A549 (cell line): ENCODE measurements around the gene SEC31A. TPM values are rescaled to one million over a fixed set of nuclear protein-coding genes. Genes with fewer than 3 reads are reported as not detected.

Experiments
- ATAC-seq, 2 experiments: fragments of 200-7000 bp in 1 of 2; fragments of >200 bp in 1 of 2; cut with Nextera tagmentation in 1 of 2; cut with Tn5 transposase in 1 of 2; 3 replicates each; pipeline versions ENCODE4 v1.8.0 to v1.9.1; 2018 to 2020; ENCODE audit warnings: mild to moderate bottlenecking in 1 of 2, moderate library complexity in 1 of 2
- CTCF ChIA-PET: fragments of 300-600 bp; sonication (Branson Sonifier 250); formaldehyde crosslinking; extraction: SDS; loops from one replicate; lab custom pipeline; 2021; ENCODE audit warnings: antibody characterized with exemption, inconsistent platforms; lab: Yijun Ruan, JAX
- POLR2A ChIA-PET: fragments of 350-600 bp; formaldehyde crosslinking; extraction: SDS; loops from one replicate; lab custom pipeline; 2021; ENCODE audit warnings: antibody characterized with exemption, inconsistent platforms; lab: Yijun Ruan, JAX
- DNase-seq, 2 experiments: peaks; one replicate each; pipeline versions ENCODE4 v3.0.0 to v3.0.0-alpha.2; 2011 to 2016; ENCODE audit warnings: low read depth in 1 of 2, low spot score in 1 of 2
- FAIRE-seq: peaks from 2 replicates; lab custom pipeline; 2011; peaks lifted over from hg19 to GRCh38; lab: Jason Lieb, UNC
- H3K27ac ChIP-seq, 2 experiments: fragments of >200 bp; sonication (Bioruptor Twin); formaldehyde crosslinking; 3 replicates each; pipeline ENCODE4 v1.5.1; 2016 to 2017
- H3K4me1 ChIP-seq: fragments of >200 bp; sonication (Bioruptor Twin); formaldehyde crosslinking; 3 replicates; pipeline ENCODE4 v1.6.1; 2016
- H3K4me2 ChIP-seq: fragments of >200 bp; sonication (Bioruptor Twin); formaldehyde crosslinking; 3 replicates; pipeline ENCODE4 v1.6.1; 2016
- H3K4me3 ChIP-seq: fragments of >200 bp; sonication (Bioruptor Twin); formaldehyde crosslinking; 3 replicates; pipeline ENCODE4 v1.5.1; 2016
- H3K9me3 ChIP-seq: fragments of >200 bp; sonication (Bioruptor Twin); formaldehyde crosslinking; 3 replicates; pipeline ENCODE4 v1.6.1; 2016
- BHLHE40 ChIP-seq: IDR thresholded peaks from 2 replicates; pipeline ENCODE4 v1.6.1; 2012; ENCODE audit warnings: low read depth, low read length, inconsistent platforms
- CBX8 ChIP-seq: fragments of 200-600 bp; sonication (generic); IDR thresholded peaks from 2 replicates; pipeline ENCODE4 v1.6.1; 2016
- CHD2 ChIP-seq: fragments of 150-350 bp; IDR thresholded peaks from 2 replicates; pipeline ENCODE4 v1.6.1; 2014; ENCODE audit warnings: low read length; ENCODE audit not compliant: partially characterized antibody
- CTCF ChIP-seq: fragments of >200 bp; sonication (Bioruptor Twin); formaldehyde crosslinking; IDR thresholded peaks from 3 replicates; pipeline ENCODE4 v1.5.1; 2016
- E2F6 ChIP-seq: IDR thresholded peaks from 2 replicates; pipeline ENCODE4 v1.6.1; 2012; ENCODE audit warnings: low read depth, borderline replicate concordance
- EHF ChIP-seq: fragments of 250-450 bp; sonication (Bioruptor Pico); IDR thresholded peaks from 2 replicates; pipeline ENCODE4 v1.5.0; 2020; ENCODE audit warnings: mild to moderate bottlenecking
- EHMT2 ChIP-seq: fragments of 200-600 bp; sonication (generic); IDR thresholded peaks from 2 replicates; pipeline ENCODE4 v1.6.1; 2016; ENCODE audit warnings: antibody characterized with exemption, low read depth, mild to moderate bottlenecking, moderate library complexity
- ELK1 ChIP-seq: fragments of 150-350 bp; IDR thresholded peaks from 2 replicates; pipeline ENCODE4 v1.6.1; 2014; ENCODE audit warnings: low read depth, mild to moderate bottlenecking, low read length
- ESRRA ChIP-seq: fragments of 150-350 bp; IDR thresholded peaks from 2 replicates; pipeline ENCODE4 v1.6.1; 2014; ENCODE audit warnings: mild to moderate bottlenecking, low read length, borderline replicate concordance
- FOSB ChIP-seq: fragments of 250-450 bp; sonication (Bioruptor Pico); IDR thresholded peaks from 2 replicates; pipeline ENCODE4 v1.5.0; 2020; ENCODE audit warnings: mild to moderate bottlenecking, moderate library complexity
- HEYL ChIP-seq: fragments of 250-450 bp; sonication (Bioruptor Pico); IDR thresholded peaks from 2 replicates; pipeline ENCODE4 v1.8.0; 2021; ENCODE audit warnings: mild to moderate bottlenecking, moderate library complexity
- HOXB13 ChIP-seq: fragments of 250-450 bp; sonication (Bioruptor Pico); IDR thresholded peaks from 2 replicates; pipeline ENCODE4 v1.5.0; 2020; ENCODE audit warnings: low read depth, mild to moderate bottlenecking, moderate library complexity
- JUNB ChIP-seq: fragments of >200 bp; sonication (Bioruptor Twin); formaldehyde crosslinking; IDR thresholded peaks from 2 replicates; pipeline ENCODE4 v1.6.1; 2016
- KDM1A ChIP-seq: fragments of 200-600 bp; sonication (generic); IDR thresholded peaks from 2 replicates; pipeline ENCODE4 v1.6.1; 2016; ENCODE audit warnings: low read depth, mild to moderate bottlenecking
- KDM5A ChIP-seq: fragments of 200-600 bp; sonication (generic); IDR thresholded peaks from 2 replicates; pipeline ENCODE4 v1.6.1; 2016; ENCODE audit warnings: antibody characterized with exemption, mild to moderate bottlenecking
- MAFK ChIP-seq: fragments of 450-650 bp; IDR thresholded peaks from 2 replicates; pipeline ENCODE4 v1.6.1; 2014; ENCODE audit not compliant: partially characterized antibody
- MAX ChIP-seq: IDR thresholded peaks from 2 replicates; pipeline ENCODE4 v1.6.1; 2012
- NR3C1 ChIP-seq: fragments of >200 bp; sonication (Bioruptor Twin); formaldehyde crosslinking; IDR thresholded peaks from 3 replicates; pipeline ENCODE4 v1.6.1; 2017
- PHF8 ChIP-seq: fragments of 200-600 bp; sonication (generic); IDR thresholded peaks from 2 replicates; pipeline ENCODE4 v1.6.1; 2016; ENCODE audit warnings: low read depth, mild to moderate bottlenecking, antibody characterized with exemption, moderate library complexity, borderline replicate concordance
- POLR2A ChIP-seq: IDR thresholded peaks from 2 replicates; pipeline ENCODE4 v1.6.1; 2012; ENCODE audit warnings: mild to moderate bottlenecking, low read length
- POLR2AphosphoS2 ChIP-seq: conservative IDR thresholded peaks from 2 replicates; pipeline ENCODE4 v1.6.1; 2012; ENCODE audit warnings: low read length, improper control_type of control experiment, inconsistent platforms
- RARB ChIP-seq: fragments of 250-450 bp; sonication (Bioruptor Pico); IDR thresholded peaks from 2 replicates; pipeline ENCODE4 v1.8.0; 2021; ENCODE audit warnings: mild to moderate bottlenecking, moderate library complexity
- REST ChIP-seq: fragments of 200-600 bp; sonication (generic); IDR thresholded peaks from 2 replicates; pipeline ENCODE4 v1.6.1; 2016; ENCODE audit warnings: antibody characterized with exemption, mild to moderate bottlenecking, moderate library complexity
- RFX5 ChIP-seq: fragments of 450-650 bp; IDR thresholded peaks from 2 replicates; pipeline ENCODE4 v1.7.1; 2014; ENCODE audit warnings: antibody characterized with exemption, mild to moderate bottlenecking, moderate library complexity
- TP53 ChIP-seq: fragments of 250-450 bp; sonication (Bioruptor Pico); IDR thresholded peaks from 2 replicates; pipeline ENCODE4 v1.5.0; 2021; ENCODE audit warnings: mild to moderate bottlenecking, moderate library complexity
- ZNF302 ChIP-seq: fragments of 250-450 bp; sonication (Bioruptor Pico); IDR thresholded peaks from 2 replicates; pipeline ENCODE4 v1.9.0; 2021; ENCODE audit warnings: inconsistent platforms, mild to moderate bottlenecking, moderate library complexity
- ZSCAN20 ChIP-seq: fragments of 250-450 bp; sonication (Bioruptor Pico); IDR thresholded peaks from 2 replicates; pipeline ENCODE4 v1.8.0; 2022; ENCODE audit warnings: mild to moderate bottlenecking, moderate library complexity
- WGBS: methylation state at CpG from one replicate; pipeline ENCODE4 v1.1.6; 2017; ENCODE audit errors: missing lambda C conversion rate; 5-methylcytosine and 5-hydroxymethylcytosine counted together
- polyA plus RNA-seq, 4 experiments: library from polyadenylated mRNA; depleted of rRNA in 3 of 4; stranded (reverse); fragments of >200 nt; fragmentation: RNase III in 1 of 4; extraction: RNeasy Plus Mini Kit Qiagen cat#74134 plus additional on column Dnase treatment in 1 of 4; gene quantifications; 2 replicates in 3 of 4; 3 replicates in 1 of 4; pipeline ENCODE4 v1.2.3, GENCODE V29; 2011 to 2017

The SEC31A gene
- polyA plus RNA-seq, 2 of the 4 experiments (the other 2 are of a cell fraction), result 67.8 to 127 TPM

GRCh38 chr4:82939414-82939813, 48.5 kb upstream of the SEC31A start:
- Histone ChIP-seq H3K27ac (no peak overlapping the region), H3K4me1 (no peaks in the 10 kb centered on the region), H3K4me2 (no peak overlapping the region), H3K9me3 (no peaks in the 10 kb centered on the region), H3K4me3 (no peak overlapping the region)
- TF ChIP-seq KDM1A, result no peak
- no peak for TF ChIP-seq HOXB13 (CRISPR knock-in tag)
- no peak for TF ChIP-seq ESRRA
- no peak for TF ChIP-seq REST
- no peak for FAIRE-seq
- ChIA-PET CTCF (interaction anchor here (1.0 to 1.2 kb wide), 2 partner anchors 16 to 26 kb away, joined by 3 to 5 read pairs; no protein-coding TSS in a partner anchor), POLR2A (no interaction called here)
- ATAC-seq, result no peak
- DNase-seq, result no peak
- 90% methylated on average over 2 of the region's 2 CpGs for WGBS

GRCh38 chr4:82934441-82934840, 43.5 kb upstream of the SEC31A start:
- no peaks in the 10 kb centered on the region for H3K4me1 ChIP-seq
- ATAC-seq (no peak), FAIRE-seq (no peak), DNase-seq (no peak)
- H3K4me3 ChIP-seq, result no peak overlapping the region
- TF ChIP-seq TP53 (CRISPR knock-in tag) (no peak), FOSB (CRISPR knock-in tag) (no peak), EHF (CRISPR knock-in tag) (no peak), BHLHE40 (no peak), MAFK (no peak), CBX8 (no peak), EHMT2 (no peak), POLR2AphosphoS2 (no peak)
- ChIA-PET CTCF (no interaction called here), POLR2A (no interaction called here)
- no peak overlapping the region for H3K27ac ChIP-seq
- no peaks in the 10 kb centered on the region for H3K9me3 ChIP-seq
- no peak overlapping the region for H3K4me2 ChIP-seq

GRCh38 chr4:82930848-82931755, 40.1 kb upstream of the SEC31A start:
- CTCF ChIA-PET, result interaction anchor here (0.5 to 0.6 kb wide), 2 partner anchors 9 to 477 kb away, joined by 3 read pairs; no protein-coding TSS in a partner anchor
- no peak for TF ChIP-seq HEYL (CRISPR knock-in tag)
- TF ChIP-seq RARB, result no peak
- TF ChIP-seq POLR2A, result no peak
- no peak for TF ChIP-seq NR3C1
- TF ChIP-seq CHD2, result no peak
- TF ChIP-seq HOXB13 (CRISPR knock-in tag), result no peak
- TF ChIP-seq KDM5A, result no peak
- no peak for TF ChIP-seq E2F6
- TF ChIP-seq MAFK, result no peak
- no peak for TF ChIP-seq RFX5
- no peak for TF ChIP-seq EHF (CRISPR knock-in tag)
- TF ChIP-seq JUNB, result no peak
- TF ChIP-seq ZSCAN20, result no peak
- TF ChIP-seq PHF8, result no peak
- TF ChIP-seq MAX, result no peak
- no peak for TF ChIP-seq FOSB (CRISPR knock-in tag)
- TF ChIP-seq ESRRA, result no peak
- TF ChIP-seq CTCF, result no peak
- no peak for TF ChIP-seq ELK1
- no peak for TF ChIP-seq ZNF302 (CRISPR knock-in tag)
- Histone ChIP-seq H3K4me1 (no peaks in the 10 kb centered on the region), H3K27ac (no peak overlapping the region), H3K4me2 (no peak overlapping the region), H3K9me3 (no peaks in the 10 kb centered on the region), H3K4me3 (no peak overlapping the region)
- FAIRE-seq (no peak), ATAC-seq (no peak), DNase-seq (no peak)
- WGBS, result 77% methylated on average over 5 of the region's 5 CpGs
- POLR2A ChIA-PET, result no interaction called here
